WTC11 (cell line): ENCODE results near the gene MCF2L2.

ENCODE experiments used
- ATF2 ChIP-seq: sonication (generic); formaldehyde crosslinking; IDR thresholded peaks from 2 replicates; pipeline ENCODE4 v1.8.1; 2022; ENCODE audit warnings: low read depth, missing genetic modification reagents, borderline replicate concordance
- ATF3 ChIP-seq: sonication (generic); formaldehyde crosslinking; conservative IDR thresholded peaks from 2 replicates; pipeline ENCODE4 v1.8.1; 2022; ENCODE audit warnings: mild to moderate bottlenecking, missing genetic modification reagents
- ATF6 ChIP-seq: sonication (generic); formaldehyde crosslinking; IDR thresholded peaks from 2 replicates; pipeline ENCODE4 v1.8.1; 2023; ENCODE audit warnings: mild to moderate bottlenecking, missing genetic modification reagents
- CTCF ChIP-seq: fragments of 200-600 bp; IDR thresholded peaks from 2 replicates; pipeline ENCODE4 v1.8.0; 2022; ENCODE audit warnings: antibody characterized with exemption
- IRF1 ChIP-seq: sonication (generic); formaldehyde crosslinking; IDR thresholded peaks from 2 replicates; pipeline ENCODE4 v1.8.0; 2023; ENCODE audit warnings: missing genetic modification reagents
- MYBL2 ChIP-seq: sonication (generic); formaldehyde crosslinking; IDR thresholded peaks from 2 replicates; pipeline ENCODE4 v1.8.1; 2023; ENCODE audit warnings: mild to moderate bottlenecking, moderate library complexity, missing genetic modification reagents
- NR2C2 ChIP-seq: sonication (generic); formaldehyde crosslinking; IDR thresholded peaks from 2 replicates; pipeline ENCODE4 v1.8.0; 2022; ENCODE audit warnings: mild to moderate bottlenecking, missing genetic modification reagents
- SP1 ChIP-seq: sonication (generic); formaldehyde crosslinking; conservative IDR thresholded peaks from 2 replicates; pipeline ENCODE4 v1.8.1; 2022; ENCODE audit warnings: missing genetic modification reagents
- STAT6 ChIP-seq: sonication (generic); formaldehyde crosslinking; conservative IDR thresholded peaks from 2 replicates; pipeline ENCODE4 v1.8.1; 2023; ENCODE audit warnings: mild to moderate bottlenecking, low read depth, missing genetic modification reagents, moderate library complexity
- TEAD4 ChIP-seq: sonication (generic); formaldehyde crosslinking; IDR thresholded peaks from 2 replicates; pipeline ENCODE4 v1.8.0; 2022; ENCODE audit warnings: mild to moderate bottlenecking, missing genetic modification reagents

GRCh38 chr3:183233966-183234365, 194.5 kb downstream of the MCF2L2 start:
- TF ChIP-seq ATF6 (CRISPR knock-in tag) = no peak
- TF ChIP-seq MYBL2 = no peak
- no peak for TF ChIP-seq ATF2 (CRISPR knock-in tag)
- no peak for TF ChIP-seq IRF1
- no peak for TF ChIP-seq NR2C2 (CRISPR knock-in tag)
- no peak for TF ChIP-seq TEAD4
- no peak for TF ChIP-seq CTCF
- TF ChIP-seq STAT6 (CRISPR knock-in tag) = no peak
- TF ChIP-seq ATF3 (CRISPR knock-in tag) = no peak
- no peak for TF ChIP-seq SP1 (CRISPR knock-in tag)
